Mesenchymal stem cell (in vitro differentiated cells and primary cell): ENCODE measurements around the gene A4GALT.
A peak's percentile ranks its signal among the peaks of the same experiment; 100 is the strongest.

ENCODE experiments used
- DNase-seq: peaks from one replicate; pipeline ENCODE4 v3.0.0-alpha.2; 2013
- H2AFZ ChIP-seq: one replicate; pipeline ENCODE4 v1.6.1; 2013; ENCODE audit warnings: low read depth, mild to moderate bottlenecking, control low read depth, inconsistent platforms, low read length, moderate library complexity
- H2AK5ac ChIP-seq: 2 replicates; pipeline ENCODE4 v1.6.1; 2013; ENCODE audit warnings: low read length, moderate library complexity, mild to moderate bottlenecking, inconsistent platforms; ENCODE audit not compliant: severe bottlenecking
- H2BK120ac ChIP-seq: one replicate; pipeline ENCODE4 v1.6.1; 2013; ENCODE audit warnings: low read depth, mild to moderate bottlenecking, inconsistent platforms, low read length, moderate library complexity
- H2BK12ac ChIP-seq, 2 experiments: one replicate each; pipeline ENCODE4 v1.6.1; 2013; ENCODE audit warnings: inconsistent platforms in 2 of 2, low read length in 2 of 2, mild to moderate bottlenecking in 2 of 2, moderate library complexity in 2 of 2, control low read depth in 1 of 2
- H2BK15ac ChIP-seq: one replicate; pipeline ENCODE4 v1.6.1; 2013; ENCODE audit warnings: mild to moderate bottlenecking, low read depth, inconsistent platforms; ENCODE audit not compliant: poor library complexity, severe bottlenecking
- H2BK5ac ChIP-seq: 2 replicates; pipeline ENCODE4 v1.6.1; 2013; ENCODE audit warnings: low read depth, mild to moderate bottlenecking, low read length, control low read depth, inconsistent platforms; ENCODE audit not compliant: poor library complexity, severe bottlenecking
- H3K14ac ChIP-seq, 2 experiments: one replicate each; pipeline ENCODE4 v1.6.1; 2013; ENCODE audit warnings: inconsistent platforms in 2 of 2, low read length in 2 of 2, control low read depth in 1 of 2, mild to moderate bottlenecking in 1 of 2, moderate library complexity in 1 of 2
- H3K18ac ChIP-seq, 2 experiments: one replicate each; pipeline ENCODE4 v1.6.1; 2013; ENCODE audit warnings: inconsistent platforms in 2 of 2, low read length in 2 of 2, control low read depth in 1 of 2, low read depth in 1 of 2, mild to moderate bottlenecking in 1 of 2
- H3K23ac ChIP-seq, 2 experiments: one replicate each; pipeline ENCODE4 v1.6.1; 2013; ENCODE audit warnings: inconsistent platforms in 2 of 2, low read length in 2 of 2, mild to moderate bottlenecking in 2 of 2, moderate library complexity in 2 of 2, control low read depth in 1 of 2
- H3K27ac ChIP-seq: 2 replicates; pipeline ENCODE4 v1.5.1; 2013; ENCODE audit warnings: mild to moderate bottlenecking, moderate library complexity, low read length, control low read depth, inconsistent platforms; ENCODE audit not compliant: poor library complexity, severe bottlenecking
- H3K27me3 ChIP-seq, 2 experiments: 2 replicates each; pipeline versions ENCODE4 v1.6.1 to v1.7.0; 2013; ENCODE audit warnings: low read length in 2 of 2, mild to moderate bottlenecking in 2 of 2, moderate library complexity in 2 of 2, control low read depth in 1 of 2, inconsistent platforms in 1 of 2; ENCODE audit not compliant: control insufficient read depth in 1 of 2, insufficient read depth in 1 of 2
- H3K36me3 ChIP-seq, 2 experiments: 2 replicates each; pipeline versions ENCODE4 v1.6.1 to v1.7.0; 2013; ENCODE audit warnings: low read length in 2 of 2, control low read depth in 1 of 2, inconsistent platforms in 1 of 2, low read depth in 1 of 2, mild to moderate bottlenecking in 1 of 2; ENCODE audit not compliant: insufficient read depth in 2 of 2, control insufficient read depth in 1 of 2
- H3K4ac ChIP-seq, 2 experiments: one replicate each; pipeline ENCODE4 v1.6.1; 2013; ENCODE audit warnings: inconsistent platforms in 2 of 2, low read length in 2 of 2, mild to moderate bottlenecking in 2 of 2, moderate library complexity in 2 of 2, control low read depth in 1 of 2, low read depth in 1 of 2
- H3K4me1 ChIP-seq: 2 replicates; pipeline ENCODE4 v1.6.1; 2013; ENCODE audit warnings: low read depth, low read length, control low read depth; ENCODE audit not compliant: control insufficient read depth, insufficient read depth
- H3K4me2 ChIP-seq: 2 replicates; pipeline ENCODE4 v1.6.1; 2013; ENCODE audit warnings: low read length, mild to moderate bottlenecking, inconsistent platforms; ENCODE audit not compliant: poor library complexity, severe bottlenecking
- H3K4me3 ChIP-seq, 2 experiments: 2 replicates each; pipeline versions ENCODE4 v1.5.1 to v1.7.0; 2013; ENCODE audit warnings: low read length in 2 of 2, mild to moderate bottlenecking in 2 of 2, control low read depth in 1 of 2, low read depth in 1 of 2; ENCODE audit not compliant: insufficient read depth in 1 of 2
- H3K79me1 ChIP-seq: replicated peaks from 2 replicates; pipeline ENCODE4 v1.6.1; 2013; ENCODE audit warnings: mild to moderate bottlenecking, control low read depth, low read length, inconsistent platforms; ENCODE audit not compliant: poor library complexity, severe bottlenecking
- H3K9ac ChIP-seq: 2 replicates; pipeline ENCODE4 v1.7.0; 2013; ENCODE audit warnings: mild to moderate bottlenecking, low read length, moderate library complexity
- H3K9me3 ChIP-seq: 2 replicates; pipeline ENCODE4 v1.7.0; 2013; ENCODE audit warnings: mild to moderate bottlenecking, low read length; ENCODE audit not compliant: control insufficient read depth
- H4K8ac ChIP-seq: one replicate; pipeline ENCODE4 v1.6.1; 2013; ENCODE audit warnings: inconsistent platforms, mild to moderate bottlenecking, low read length, moderate library complexity
- H4K91ac ChIP-seq: one replicate; pipeline ENCODE4 v1.6.1; 2013; ENCODE audit warnings: mild to moderate bottlenecking, low read length, inconsistent platforms
- WGBS: methylation state at CpG from one replicate; pipeline ENCODE4 v1.1.7; 2013; ENCODE audit warnings: mixed read lengths; 5-methylcytosine and 5-hydroxymethylcytosine counted together

A4GALT gene

GRCh38 chr22:42692239-42693054, 28.2 kb downstream of the A4GALT start:
- Histone ChIP-seq H3K9me3 (no peaks in the 10 kb centered on the region), H3K4ac (no peak overlapping the region), H4K8ac (no peak overlapping the region), H3K4me2 (no peak overlapping the region), H3K27me3 (no peaks in the 10 kb centered on the region), H4K91ac (peak overlapping the region; percentile 65), H3K4me3 (no peak overlapping the region), H2BK15ac (no peak overlapping the region), H3K23ac (no peak overlapping the region), H2AK5ac (no peak overlapping the region), H3K14ac (no peak overlapping the region), H3K9ac (no peak overlapping the region), H3K18ac (no peak overlapping the region), H2AFZ (no peak overlapping the region), H2BK5ac (no peak overlapping the region), H3K4me1 (peaks cover 29% of the 10 kb centered on the region), H3K79me1 (peaks cover 19% of the 10 kb centered on the region), H3K27ac (no peak overlapping the region), H3K36me3 (peaks cover 42 to 58% of the 10 kb centered on the region in 2 experiments), H2BK120ac (no peak overlapping the region), H2BK12ac (peak overlapping the region in 1 of 2 experiments; percentile 22)
- no peak for DNase-seq
- 87% methylated on average over 32 of the region's 32 CpGs for WGBS

DNA sequence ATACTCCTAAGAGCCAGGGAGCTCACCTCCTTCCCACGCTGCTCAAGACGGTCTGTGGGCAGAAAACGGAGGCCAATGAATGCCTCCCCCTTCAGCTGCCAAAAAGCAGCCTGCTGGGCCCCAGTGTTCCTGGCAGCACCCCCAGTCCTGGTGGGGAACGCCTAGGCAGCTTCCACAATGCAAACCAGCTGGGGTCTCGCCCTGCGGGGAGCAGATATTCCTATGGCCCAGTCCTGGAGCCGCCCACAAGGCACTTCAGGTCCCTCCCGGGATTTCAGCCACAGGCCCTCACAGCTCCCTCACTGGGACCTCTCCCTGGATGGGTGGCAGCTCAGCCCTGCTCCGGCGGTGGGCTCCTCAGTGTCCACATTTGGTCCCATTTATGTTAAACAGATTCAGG, 29.2 kb downstream of the A4GALT start:
- no peak overlapping the region for H2BK5ac ChIP-seq
- no peak overlapping the region for H2BK15ac ChIP-seq
- no peak overlapping the region for H3K18ac ChIP-seq
- no peak overlapping the region for H3K4me2 ChIP-seq
- no peaks in the 10 kb centered on the region for H3K27me3 ChIP-seq
- H3K4me3 ChIP-seq: no peak overlapping the region
- H2BK12ac ChIP-seq: peak overlapping the region in 1 of 2 experiments; percentile 15
- peaks cover 42 to 58% of the 10 kb centered on the region in 2 experiments for H3K36me3 ChIP-seq
- no peak overlapping the region for H4K8ac ChIP-seq
- WGBS: 85% methylated on average over 10 of the region's 10 CpGs
- H3K27ac ChIP-seq: no peak overlapping the region
- no peak overlapping the region for H3K4ac ChIP-seq
- H3K9ac ChIP-seq: peak overlapping the region; percentile 45
- no peak overlapping the region for H2AFZ ChIP-seq
- no peaks in the 10 kb centered on the region for H3K9me3 ChIP-seq
- no peak overlapping the region for H4K91ac ChIP-seq
- no peak for DNase-seq
- no peak overlapping the region for H3K14ac ChIP-seq
- H2AK5ac ChIP-seq: peak overlapping the region; percentile 39
- H3K4me1 ChIP-seq: peaks cover 31% of the 10 kb centered on the region
- peaks cover 19% of the 10 kb centered on the region for H3K79me1 ChIP-seq
- H3K23ac ChIP-seq: no peak overlapping the region
- no peak overlapping the region for H2BK120ac ChIP-seq

- peaks cover 18% of the 10 kb centered on the region for H3K79me1 ChIP-seq
- peak overlapping the region; percentile 39 for H2BK120ac ChIP-seq
- no peak overlapping the region for H3K23ac ChIP-seq
- peak overlapping the region; percentile 94 for H4K8ac ChIP-seq
- H3K9me3 ChIP-seq: no peaks in the 10 kb centered on the region
- peak overlapping the region; percentile 97 for H3K27ac ChIP-seq
- peak overlapping the region; percentile 95 for H4K91ac ChIP-seq
- H2AFZ ChIP-seq: peak overlapping the region; percentile 81
- H3K18ac ChIP-seq: peak overlapping the region; percentile 88 to 97
- peak overlapping the region; percentile 69 to 100 for H2BK12ac ChIP-seq
- peak overlapping the region; percentile 53 for H3K4me2 ChIP-seq
- peak overlapping the region in 1 of 2 experiments; percentile 98 for H3K14ac ChIP-seq
- H3K9ac ChIP-seq: peak overlapping the region; percentile 89
- WGBS: 34% methylated on average over 24 of the region's 25 CpGs
- H2AK5ac ChIP-seq: peak overlapping the region; percentile 95
- peaks cover 22 to 42% of the 10 kb centered on the region in 2 experiments for H3K36me3 ChIP-seq
- H3K4ac ChIP-seq: peak overlapping the region; percentile 71 to 92
- peak overlapping the region; percentile 91 for H2BK5ac ChIP-seq
- peak overlapping the region; percentile 20 to 37 for H3K4me3 ChIP-seq
- peak overlapping the region; percentile 99 for H2BK15ac ChIP-seq
- DNase-seq: peak; percentile 96
- H3K4me1 ChIP-seq: peaks cover 44% of the 10 kb centered on the region
- no peaks in the 10 kb centered on the region for H3K27me3 ChIP-seq
Observed at GRCh38 chr22:42688241-42689211, 32.1 kb downstream of the A4GALT start.
